Inflammatory macrophage (primary cell): ENCODE data around the gene CD276.
"Not testable (repeated sequence)": the region's sequence is repeated elsewhere in the genome, so short reads cannot be mapped to it uniquely, and the experiment has no call there.

Experiments
- DNase-seq, 2 donors: peaks; one replicate each; pipeline ENCODE4 v3.0.0-alpha.2; 2020 to 2022
- total RNA-seq, 18 experiments: gene quantifications; one replicate each; lab custom pipeline; 2026; ENCODE audit warnings: mixed read lengths in 6 of 18, inconsistent platforms in 2 of 18; lab: John Stamatoyannopoulos, UW

CD276 gene
- total RNA-seq = 267 to 559 (median 368) reads per million in 18 experiments

DNA sequence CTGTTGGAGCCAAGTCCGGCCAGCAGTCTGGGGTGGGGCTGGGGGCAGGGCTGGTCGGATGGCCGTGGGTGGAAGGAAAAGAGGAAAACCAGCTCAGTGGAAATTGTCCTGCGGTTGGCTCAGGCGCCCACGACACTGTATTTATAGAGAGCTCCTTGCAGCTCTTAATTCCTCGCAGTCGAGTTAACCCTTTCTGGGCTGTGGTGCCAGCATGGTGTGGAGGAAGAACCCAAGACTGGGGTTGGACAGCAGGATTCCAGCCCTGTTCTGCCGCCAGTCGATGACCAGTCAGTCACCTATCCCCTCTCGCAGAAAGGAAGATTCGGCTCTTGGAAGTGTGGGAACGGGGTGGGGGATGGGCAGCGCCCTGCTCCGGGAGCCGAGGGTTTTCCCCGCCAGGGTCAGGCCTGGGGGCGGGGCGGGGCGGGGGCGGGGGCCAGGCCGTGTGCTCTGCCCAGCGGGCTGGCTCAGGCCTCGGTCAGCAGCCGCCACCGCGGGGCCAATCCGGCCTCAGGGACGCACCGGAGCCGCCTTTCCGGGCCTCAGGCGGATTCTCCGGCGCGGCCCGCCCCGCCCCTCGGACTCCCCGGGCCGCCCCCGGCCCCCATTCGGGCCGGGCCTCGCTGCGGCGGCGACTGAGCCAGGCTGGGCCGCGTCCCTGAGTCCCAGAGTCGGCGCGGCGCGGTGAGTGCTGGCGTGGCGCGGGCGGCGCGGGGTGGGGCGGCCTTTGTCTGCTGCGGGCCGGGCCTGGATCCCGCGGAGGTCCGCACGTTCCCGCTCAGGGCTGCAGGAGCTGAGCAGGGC is at the start of gene CD276:
Gene CD276 (plus strand): TSS at position 607 of the 804 bp plus-strand sequence. CDS start 15,257 bp downstream, outside the sequence.
- DNase-seq = peak; percentile 98 to 99

DNA sequence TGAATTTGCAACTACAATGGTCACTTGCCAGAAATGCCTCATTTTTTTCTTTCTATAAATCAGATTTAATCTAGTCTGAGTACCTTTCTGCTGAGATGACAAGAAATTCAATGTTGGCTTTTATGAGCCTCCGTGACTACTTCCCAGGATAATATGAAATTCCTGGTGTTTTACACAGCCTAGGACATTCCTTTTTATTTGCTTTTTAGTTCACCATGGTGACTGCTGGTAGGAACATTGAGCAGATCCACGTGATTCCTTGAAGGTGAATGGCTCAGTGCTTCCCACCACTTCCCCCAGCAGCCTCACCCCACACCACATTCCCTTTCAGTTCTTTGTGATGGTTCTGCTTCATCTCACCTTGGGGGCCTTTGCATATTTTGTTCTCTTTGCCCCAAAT is 46.7 kb upstream of the CD276 start:
- DNase-seq = no peak

DNA sequence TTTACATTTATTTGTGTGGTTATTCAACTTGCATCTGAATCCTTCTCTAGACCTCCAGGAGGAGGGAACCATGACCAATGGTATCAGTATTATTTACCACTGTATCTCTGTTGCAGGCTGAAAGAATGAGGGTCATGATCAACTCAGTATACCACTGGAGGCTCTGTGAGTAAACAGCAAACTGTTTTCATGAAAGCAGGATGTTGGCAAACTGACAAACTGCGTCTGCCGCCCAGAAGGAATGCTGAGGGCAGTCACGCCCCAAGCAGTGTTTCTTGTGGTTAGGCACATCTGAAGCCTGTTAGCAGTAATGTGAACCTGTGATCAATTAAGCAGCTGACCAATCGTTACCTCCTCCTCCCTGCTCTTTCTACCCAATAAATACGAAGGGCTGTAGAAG is 44.7 kb upstream of the CD276 start:
- not testable (repeated sequence) for DNase-seq

- no peak for DNase-seq
These were observed 36.7 kb upstream of the CD276 start for GRCh38 chr15:73647259-73648013.

DNA sequence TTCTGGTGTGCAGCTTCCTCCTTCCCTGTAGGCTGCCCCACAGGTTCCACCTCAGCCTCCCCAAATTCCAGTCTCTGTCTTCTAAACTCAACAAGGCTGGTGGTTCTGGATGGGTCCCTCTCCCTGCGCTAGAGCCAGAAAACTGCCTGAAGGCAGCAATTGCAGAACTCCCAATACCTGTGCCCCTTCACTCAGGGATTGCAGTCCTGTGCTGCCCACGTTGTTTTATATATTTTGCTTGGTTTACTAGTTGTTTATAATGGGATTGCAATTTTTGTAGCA is 36.2 kb upstream of the CD276 start:
- DNase-seq = no peak

- peak; percentile 22 to 53 for DNase-seq
These were observed 33.6 kb upstream of the CD276 start for GRCh38 chr15:73650416-73651126.

GRCh38 chr15:73654659-73655058 is 29.5 kb upstream of the CD276 start:
- no peak for DNase-seq

- no peak for DNase-seq
These were observed 28.5 kb upstream of the CD276 start for GRCh38 chr15:73655724-73656123.

GRCh38 chr15:73658645-73659044 is 25.5 kb upstream of the CD276 start:
- no peak for DNase-seq

GRCh38 chr15:73660455-73660854 is 23.7 kb upstream of the CD276 start:
- DNase-seq = no peak

- DNase-seq = no peak
These were observed 9.6 kb upstream of the CD276 start for GRCh38 chr15:73674587-73674986.

GRCh38 chr15:73677146-73677607 is 7.0 kb upstream of the CD276 start:
- peak; percentile 62 to 64 for DNase-seq

- no peak for DNase-seq
These were observed 6.5 kb upstream of the CD276 start for GRCh38 chr15:73677733-73678132.

DNA sequence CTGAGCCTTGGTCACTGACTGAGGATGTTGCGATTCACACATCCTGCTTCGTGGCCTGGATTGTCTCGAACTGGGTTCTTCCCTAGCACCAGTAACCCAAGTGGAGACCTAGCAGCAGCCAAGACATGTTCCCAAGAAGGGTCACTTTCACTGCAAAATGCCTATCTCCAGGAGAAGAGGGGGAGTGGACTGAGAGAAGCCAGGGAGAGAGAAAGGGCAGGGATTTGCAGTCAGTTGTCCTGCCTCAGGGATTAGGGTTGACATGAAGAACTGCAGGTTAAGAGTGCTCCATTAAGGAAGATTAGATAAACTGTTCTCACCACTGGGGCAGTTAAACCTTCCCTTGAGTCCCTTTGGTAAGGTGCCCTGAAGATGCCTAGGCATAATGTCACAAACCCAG is 5.7 kb upstream of the CD276 start:
- no peak for DNase-seq

DNA sequence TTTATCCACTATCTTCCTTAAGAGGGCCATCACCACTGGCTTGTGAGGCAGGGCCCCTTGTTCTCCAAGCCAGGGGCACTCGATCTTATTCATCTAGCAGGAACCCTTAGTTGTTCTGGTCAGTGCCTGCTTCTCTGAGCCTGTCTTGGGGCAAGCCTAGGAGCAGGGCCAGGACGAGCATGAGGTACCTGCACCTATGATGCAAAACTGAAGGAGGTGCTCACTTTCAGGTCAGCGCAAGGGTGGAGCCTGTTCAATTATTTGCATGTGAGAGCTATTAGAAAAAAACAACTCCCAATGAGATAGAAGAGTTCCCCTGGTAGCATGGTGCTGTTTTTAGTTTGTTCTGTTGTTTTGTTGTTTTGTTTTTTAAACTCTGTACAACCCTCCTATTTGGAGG is 5.0 kb upstream of the CD276 start:
- DNase-seq = no peak

DNA sequence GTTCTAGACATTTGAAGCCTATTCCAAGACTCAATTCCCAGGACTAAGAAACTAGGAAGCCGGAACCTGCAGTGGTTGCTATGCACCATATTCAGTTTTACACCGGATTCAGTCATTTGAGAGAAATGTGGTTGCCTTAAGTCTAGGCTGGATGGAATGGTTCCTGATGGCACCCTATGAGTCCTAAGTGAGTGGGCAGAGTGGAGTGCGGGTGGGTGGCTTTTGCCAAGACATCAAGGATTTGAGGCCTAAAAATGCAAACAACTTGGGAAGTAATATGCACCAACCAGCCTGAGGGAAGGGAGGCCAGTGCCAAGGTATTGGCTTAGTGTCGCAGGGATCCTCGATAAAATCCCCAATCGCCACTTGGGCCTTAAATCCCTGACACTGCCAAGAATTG is 4.2 kb upstream of the CD276 start:
- DNase-seq = no peak

GRCh38 chr15:73680549-73680948 is 3.6 kb upstream of the CD276 start:
- DNase-seq = no peak

- DNase-seq = no peak
These were observed 3.1 kb upstream of the CD276 start for GRCh38 chr15:73681063-73681462.

DNA sequence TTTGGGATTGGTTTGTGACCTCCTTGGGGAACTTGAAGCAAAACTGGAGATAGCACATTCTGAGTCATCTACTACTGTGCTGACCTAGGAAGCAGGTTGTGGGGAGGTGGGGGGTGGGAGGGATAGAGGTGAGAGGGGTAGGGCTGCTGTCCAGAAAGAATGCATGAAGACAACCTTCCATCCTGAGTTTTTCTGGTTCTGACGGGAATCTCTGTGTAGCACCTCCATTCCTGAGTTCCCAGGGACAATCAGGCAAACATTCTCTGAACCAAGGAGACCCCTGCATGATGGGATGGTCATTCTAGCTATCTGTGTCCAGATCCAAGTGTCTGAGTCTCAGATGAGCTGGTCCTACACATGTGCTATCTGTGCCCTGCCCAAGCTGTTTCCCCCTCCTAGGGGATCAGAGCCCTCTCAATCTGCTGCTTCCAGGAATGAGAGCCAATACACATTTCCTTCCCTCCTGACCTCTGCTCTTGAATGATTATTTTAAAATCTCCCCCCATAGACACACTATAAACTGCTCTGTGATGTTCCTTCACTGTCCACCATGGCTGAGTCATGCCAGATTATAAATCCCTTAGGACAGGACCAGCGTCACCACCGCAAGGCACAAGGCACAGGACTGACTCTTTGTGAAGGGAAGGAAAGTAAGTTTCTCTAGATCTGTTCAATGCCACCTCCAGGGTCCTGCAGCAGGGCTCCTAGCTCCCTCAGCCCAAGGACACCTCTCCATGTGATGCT is 2.2 kb upstream of the CD276 start:
- DNase-seq = no peak

DNA sequence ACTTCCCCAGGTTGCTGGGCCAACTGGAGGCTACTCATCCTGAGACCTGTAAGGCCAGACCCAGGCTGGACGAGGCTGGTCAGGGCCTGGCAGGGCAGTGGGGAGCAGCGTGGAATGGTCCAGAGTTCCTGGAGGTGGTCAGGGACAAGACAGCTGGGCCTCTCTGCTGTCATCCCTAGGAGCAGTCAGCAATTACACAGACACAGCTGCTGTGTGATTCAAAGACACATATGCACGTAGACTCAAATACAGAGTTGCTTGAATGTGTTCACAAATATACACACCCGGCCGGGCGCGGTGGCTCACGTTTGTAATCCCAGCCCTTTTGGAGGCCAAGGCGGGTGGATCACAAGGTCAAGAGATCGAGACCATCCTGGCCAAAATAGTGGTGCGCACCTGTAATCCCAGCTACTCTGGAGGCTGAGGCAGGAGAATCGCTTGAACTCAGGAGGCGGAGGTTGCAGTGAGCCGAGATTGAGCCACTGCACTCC is 1.5 kb upstream of the CD276 start:
- DNase-seq = no peak

DNA sequence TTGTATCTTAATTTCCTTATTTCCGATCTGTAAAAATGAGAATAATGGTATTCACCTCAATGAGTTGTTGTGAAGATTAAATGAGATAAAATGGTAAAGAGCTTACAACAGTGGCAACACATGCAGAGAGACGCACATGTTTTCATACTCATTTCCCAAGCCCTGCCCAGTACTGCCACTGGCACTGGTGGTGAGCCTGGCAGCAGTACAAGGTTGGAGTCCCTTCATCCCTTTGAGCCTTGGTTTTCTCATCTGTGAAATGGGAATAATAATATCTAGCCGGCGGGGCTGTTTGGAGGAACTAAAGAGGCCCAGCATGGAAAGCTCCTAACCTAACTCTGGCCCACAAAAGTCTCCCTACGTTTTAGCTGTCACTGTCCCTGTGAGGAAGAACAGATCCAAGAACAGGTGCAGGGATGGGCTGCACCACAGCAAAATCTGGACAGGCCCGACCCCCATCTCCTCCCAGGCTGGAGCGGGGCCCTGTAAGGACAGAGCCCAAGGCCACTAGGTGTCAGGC is 866 bp upstream of the CD276 start:
- DNase-seq = no peak
